GM04504 (cell line): ENCODE data around the gene B3GALT5.
"Not testable (repeated sequence)": the region's sequence is repeated elsewhere in the genome, so short reads cannot be mapped to it uniquely, and the experiment has no call there.

ENCODE experiments used
- DNase-seq: peaks from one replicate; pipeline ENCODE4 v3.0.0-alpha.2; 2012; ENCODE audit warnings: low read depth

Gene B3GALT5, protein sequence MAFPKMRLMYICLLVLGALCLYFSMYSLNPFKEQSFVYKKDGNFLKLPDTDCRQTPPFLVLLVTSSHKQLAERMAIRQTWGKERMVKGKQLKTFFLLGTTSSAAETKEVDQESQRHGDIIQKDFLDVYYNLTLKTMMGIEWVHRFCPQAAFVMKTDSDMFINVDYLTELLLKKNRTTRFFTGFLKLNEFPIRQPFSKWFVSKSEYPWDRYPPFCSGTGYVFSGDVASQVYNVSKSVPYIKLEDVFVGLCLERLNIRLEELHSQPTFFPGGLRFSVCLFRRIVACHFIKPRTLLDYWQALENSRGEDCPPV

GRCh38 chr21:39612233-39613040 is at the start of gene B3GALT5:
Gene B3GALT5, plus strand, starts transcription at chr21:39612940. Its CDS starts 47,620 bp downstream, at chr21:39660560.
- DNase-seq, result no peak

GRCh38 chr21:39564200-39564599 is 48.5 kb upstream of the B3GALT5 start:
- no peak for DNase-seq

- DNase-seq, result no peak
Observed at GRCh38 chr21:39567180-39567972, 45.4 kb upstream of the B3GALT5 start.

DNA sequence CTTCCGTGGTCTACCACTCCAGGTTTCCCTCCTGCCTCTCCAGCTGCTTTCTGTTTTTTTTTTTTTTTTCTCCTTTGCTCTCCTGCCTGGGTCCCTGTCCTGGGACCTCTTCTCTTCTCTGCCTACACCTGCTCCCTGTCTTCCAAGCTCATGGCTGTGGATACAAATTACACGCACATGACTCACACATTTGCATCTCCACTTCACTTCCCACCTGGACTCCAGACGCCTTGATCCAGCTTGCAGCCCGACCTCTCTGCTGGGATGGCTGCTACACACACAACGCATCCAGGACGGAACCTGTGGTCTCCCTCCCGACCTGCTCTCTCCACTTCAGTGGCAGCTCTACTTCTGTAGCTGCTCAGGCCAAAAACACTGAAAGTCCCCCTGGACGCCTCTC is 44.4 kb upstream of the B3GALT5 start:
- DNase-seq, result no peak

GRCh38 chr21:39575775-39576174 is 37.0 kb upstream of the B3GALT5 start:
- no peak for DNase-seq

DNA sequence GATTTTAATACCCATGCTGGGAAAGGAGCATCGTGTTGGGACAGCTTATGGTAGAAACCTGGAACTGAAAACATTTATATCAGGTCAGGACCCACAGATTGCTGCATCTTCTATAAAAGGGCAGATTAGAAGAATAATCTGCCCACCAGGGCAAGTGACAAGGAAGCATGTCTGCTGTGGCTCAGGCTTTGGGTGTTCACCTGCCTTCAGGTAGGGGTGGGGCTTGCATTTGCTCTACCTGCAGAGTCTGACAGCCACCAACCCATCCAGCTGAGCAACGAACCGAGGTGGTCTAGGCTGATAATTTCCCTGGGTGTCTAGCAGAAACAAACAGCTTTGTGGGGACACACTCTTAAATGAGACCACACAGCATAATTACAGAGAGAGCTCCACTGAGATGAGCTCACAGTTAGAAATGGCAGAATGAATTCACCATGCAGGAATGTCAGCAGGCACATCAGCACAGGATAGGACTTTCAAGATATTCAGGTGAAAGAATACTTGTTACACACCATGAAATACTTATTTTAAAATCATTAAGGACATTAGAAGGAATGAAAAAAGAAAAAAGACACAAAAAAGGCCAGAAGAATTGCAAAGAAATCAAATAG is 36.1 kb upstream of the B3GALT5 start:
- DNase-seq, result no peak

DNA sequence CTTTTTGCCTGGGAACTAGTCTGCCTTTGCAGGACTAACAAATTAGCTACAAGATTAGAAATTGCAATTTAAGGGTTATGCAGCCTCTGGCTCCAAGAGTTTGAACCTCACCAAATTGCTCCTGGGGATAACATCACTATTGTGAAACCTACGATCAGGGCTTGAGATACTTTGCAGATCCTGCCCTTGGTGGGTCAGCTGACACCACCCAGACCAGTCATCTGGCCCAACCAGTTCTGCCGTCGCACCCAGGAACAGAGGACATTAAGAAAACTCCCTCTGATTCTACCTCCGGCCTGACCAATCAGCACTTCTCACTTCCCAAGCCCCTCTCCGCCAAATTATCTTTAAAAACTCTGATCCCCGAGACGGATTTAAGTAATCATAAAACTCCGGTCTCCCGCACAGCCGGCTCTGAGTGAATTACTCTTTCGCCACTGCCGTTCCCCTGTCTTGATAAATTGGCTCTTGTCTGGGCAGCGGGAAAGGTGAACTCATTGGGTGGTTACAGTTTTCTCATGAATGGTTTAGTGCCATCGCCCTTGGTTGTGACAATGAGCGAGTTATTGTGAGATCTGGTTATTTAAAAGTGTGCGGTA is 32.9 kb upstream of the B3GALT5 start:
- DNase-seq, result no peak

- DNase-seq, result no peak
Observed at GRCh38 chr21:39580744-39581143, 32.0 kb upstream of the B3GALT5 start.

- DNase-seq, result no peak
Observed at GRCh38 chr21:39581414-39581813, 31.3 kb upstream of the B3GALT5 start.

- DNase-seq, result no peak
Observed at GRCh38 chr21:39582749-39583148, 30.0 kb upstream of the B3GALT5 start.

- DNase-seq, result not testable (repeated sequence)
Observed at GRCh38 chr21:39583586-39583985, 29.2 kb upstream of the B3GALT5 start.

GRCh38 chr21:39587376-39587775 is 25.4 kb upstream of the B3GALT5 start:
- DNase-seq, result no peak

GRCh38 chr21:39588884-39589283 is 23.9 kb upstream of the B3GALT5 start:
- DNase-seq, result no peak

- DNase-seq, result no peak
Observed at GRCh38 chr21:39593522-39593921, 19.2 kb upstream of the B3GALT5 start.

DNA sequence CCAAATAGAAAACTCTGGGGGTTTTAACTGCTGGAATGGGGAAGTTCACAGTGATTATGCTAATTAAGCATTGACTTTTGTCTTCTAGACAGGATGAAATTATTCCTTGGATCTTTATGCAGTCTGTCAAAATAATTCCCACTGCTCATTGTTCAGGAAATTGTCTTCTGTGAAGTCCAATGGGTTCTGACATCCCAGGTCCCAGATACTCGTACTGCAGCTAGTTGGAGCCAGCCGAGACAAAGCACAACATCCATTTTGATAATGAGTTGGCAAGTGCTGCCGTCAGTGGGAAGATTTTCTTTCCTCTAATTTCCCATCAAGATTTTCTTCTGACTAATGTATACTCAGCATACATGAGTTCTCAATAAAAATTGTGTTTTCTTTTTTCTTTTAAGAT is 17.3 kb upstream of the B3GALT5 start:
- DNase-seq, result no peak

GRCh38 chr21:39597595-39597994 is 15.1 kb upstream of the B3GALT5 start:
- DNase-seq, result no peak

- no peak for DNase-seq
Observed at GRCh38 chr21:39599191-39599970, 13.4 kb upstream of the B3GALT5 start.

DNA sequence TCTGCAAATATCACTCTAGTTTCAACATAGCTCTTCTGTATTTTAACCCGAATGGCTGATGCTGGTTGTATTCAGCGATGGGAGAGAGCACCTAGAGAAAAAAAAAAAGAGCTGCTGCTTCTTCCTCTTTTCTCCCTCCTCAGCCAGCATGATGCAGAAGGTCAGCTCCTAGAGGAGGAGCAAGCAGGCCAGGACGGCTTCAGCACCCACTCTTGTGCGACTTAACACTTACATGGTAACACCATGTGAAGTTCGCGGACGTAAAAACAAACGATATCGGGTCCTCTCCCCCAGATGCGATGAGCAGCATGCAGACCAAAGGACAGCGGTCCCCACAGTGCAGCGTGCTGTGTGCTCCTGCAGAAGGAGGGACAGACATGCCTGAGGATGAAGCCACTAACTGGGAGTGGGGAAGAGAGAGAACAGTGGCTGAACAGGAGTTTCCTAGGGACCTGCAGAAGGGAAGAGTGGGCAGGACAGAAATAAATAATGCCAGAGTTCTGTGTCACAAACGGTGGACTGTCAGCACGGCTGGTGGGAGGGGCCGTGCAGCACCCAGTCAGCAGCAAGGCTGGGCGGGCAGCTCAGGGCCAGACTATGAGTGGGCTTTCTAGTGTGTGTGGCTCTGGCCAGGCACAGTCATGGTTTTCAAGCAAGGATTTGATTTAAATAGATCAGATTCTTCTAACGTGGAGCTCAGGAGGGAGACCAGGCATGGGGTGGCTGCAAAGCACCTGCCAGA is 11.4 kb upstream of the B3GALT5 start:
- DNase-seq, result no peak

DNA sequence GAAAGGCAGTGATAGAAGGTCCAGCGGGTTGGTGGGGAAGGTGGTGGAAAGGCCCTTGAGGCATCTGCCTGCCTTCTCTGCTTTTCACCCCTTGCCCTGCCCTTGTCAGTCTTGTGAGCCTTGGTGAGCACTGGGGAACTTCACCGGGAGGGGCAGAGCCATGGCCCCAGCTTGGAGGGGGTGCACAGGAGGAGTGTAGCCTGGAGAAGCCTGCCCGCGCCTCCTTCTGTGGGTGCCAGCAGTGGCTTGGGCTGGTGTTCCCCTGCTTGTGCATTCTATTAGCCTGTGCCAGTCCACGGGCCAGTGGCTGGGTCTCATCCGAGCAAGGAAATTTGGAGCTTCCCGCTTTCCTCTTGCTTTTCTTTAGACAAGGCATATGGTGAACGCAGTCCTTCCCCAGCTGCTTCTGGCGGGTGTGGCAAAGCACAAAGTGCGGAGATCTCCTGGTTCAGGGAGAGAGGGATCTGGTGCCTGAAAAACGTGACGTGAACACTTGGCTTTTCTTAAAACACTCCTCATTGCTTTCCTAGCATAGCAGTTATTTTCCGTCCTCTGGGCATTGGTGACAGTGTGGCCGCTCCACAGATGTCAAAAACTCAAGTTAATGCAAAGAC is 10.6 kb upstream of the B3GALT5 start:
- no peak for DNase-seq

- no peak for DNase-seq
Observed at GRCh38 chr21:39602793-39603192, 9.9 kb upstream of the B3GALT5 start.
